ENCODE results near the gene SRF. TPM values are rescaled to one million over a fixed set of nuclear protein-coding genes. Genes with fewer than 3 reads are reported as not detected.
"Not testable (repeated sequence)": the region's sequence is repeated elsewhere in the genome, so short reads cannot be mapped to it uniquely, and the experiment has no call there.

Gene SRF
- 15.7 and 18.0 TPM in 2 replicates for total RNA-seq (2014; rRNA removed; shearing (Covaris generic))

DNA sequence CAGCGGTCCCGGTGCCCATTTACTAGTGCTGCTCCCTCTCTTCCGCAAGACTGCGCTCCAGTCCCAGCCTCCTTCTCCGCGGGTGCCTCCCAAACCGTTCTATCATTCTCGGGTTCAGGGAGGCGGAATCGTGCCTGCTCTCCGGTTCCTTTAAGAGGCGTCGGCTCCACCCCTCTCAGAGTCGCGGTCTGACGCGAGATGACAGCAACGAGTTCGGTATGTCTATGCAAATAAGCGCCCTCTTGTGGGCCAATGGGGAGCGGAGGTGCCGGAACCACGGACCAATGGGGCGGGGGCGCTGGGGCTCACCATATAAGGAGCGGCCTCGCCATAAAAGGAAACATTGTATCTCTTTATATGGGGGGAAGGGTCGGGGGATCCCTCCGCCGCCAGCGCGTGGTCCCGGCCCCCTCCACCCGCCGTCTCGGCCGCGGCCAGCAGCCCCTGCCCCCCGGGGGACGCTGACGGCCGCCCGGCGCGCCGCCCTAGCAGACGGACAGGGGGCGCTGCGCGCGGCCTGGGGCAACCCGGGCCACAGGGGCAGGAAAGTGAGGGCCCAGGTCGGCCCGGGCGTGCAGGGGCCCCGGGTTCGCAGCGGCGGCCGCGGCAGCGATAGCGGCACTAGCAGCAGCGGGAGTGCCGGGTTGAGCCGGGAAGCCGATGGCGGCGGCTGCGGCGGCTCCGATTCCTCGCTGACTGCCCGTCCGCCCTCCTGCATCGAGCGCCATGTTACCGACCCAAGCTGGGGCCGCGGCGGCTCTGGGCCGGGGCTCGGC, at the start of gene SRF:
TSS of gene SRF (plus strand) at position 339 of the 776 bp plus-strand sequence. CDS start at position 727, 388 bp downstream.
- peak; percentile 97 for DNase-seq (ENCODE audit: low spot score)

DNA sequence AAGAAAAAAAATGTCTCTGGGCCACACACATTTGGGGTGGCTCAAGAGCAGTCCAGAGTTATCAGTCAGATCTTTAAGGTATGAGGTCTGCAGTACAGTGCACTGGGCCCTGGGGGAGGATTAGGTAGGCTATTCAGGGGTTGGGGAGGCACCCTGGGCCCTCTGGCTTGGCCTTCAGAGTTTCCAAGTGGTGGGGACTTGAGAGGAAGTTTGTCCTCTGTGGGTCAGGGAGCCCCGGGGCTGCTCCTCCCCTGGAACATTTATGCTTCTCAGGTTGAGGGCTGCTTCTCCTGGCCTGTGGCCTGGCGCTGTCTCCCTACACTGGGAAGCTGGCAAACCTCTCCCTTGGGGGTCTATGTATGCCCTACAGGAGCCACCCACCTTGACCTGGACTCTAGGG, 48.9 kb upstream of the SRF start:
- DNase-seq (ENCODE audit: low spot score): no peak

DNA sequence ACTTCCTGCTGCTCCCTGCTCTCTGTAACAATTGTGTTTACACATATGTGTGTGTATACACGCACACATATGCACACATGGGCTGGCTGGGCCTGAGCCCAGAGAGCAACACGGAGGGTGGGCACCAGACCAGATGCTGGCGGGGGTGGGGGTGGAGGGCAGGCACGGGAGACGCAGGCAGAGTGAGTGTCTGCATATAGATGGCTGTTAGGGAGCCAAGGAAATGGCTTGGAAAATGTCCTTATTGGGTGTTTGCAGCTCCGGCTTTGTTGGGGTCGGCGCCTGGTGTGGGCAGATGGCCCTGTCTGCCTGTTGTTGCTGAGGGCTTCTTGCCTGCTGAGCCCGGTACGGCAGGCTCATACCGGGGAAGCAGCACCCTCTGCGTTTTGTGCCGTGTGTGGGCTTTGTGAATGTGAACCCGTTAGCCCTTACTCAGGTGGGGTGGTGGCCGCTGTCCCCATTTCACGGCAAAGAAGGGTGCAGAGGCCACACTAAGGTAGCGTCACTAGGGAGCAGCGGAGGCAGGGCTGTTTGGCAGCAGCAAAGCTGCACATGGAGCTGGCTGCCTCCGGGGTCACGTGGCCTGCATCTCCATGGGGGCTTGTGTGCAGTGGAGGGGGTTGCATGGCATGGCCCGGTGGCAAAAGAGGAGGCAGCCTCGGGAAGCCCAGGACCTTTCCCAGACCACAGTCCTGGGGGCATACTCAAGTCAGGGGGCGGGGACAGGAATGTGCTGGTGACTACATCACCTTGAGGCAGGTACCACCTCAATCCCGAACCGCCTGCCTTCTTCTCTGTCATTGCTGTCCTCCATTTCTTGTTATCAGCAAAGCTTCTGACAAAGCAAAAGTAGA, 47.4 kb upstream of the SRF start:
- no peak for DNase-seq (ENCODE audit: low spot score)

DNA sequence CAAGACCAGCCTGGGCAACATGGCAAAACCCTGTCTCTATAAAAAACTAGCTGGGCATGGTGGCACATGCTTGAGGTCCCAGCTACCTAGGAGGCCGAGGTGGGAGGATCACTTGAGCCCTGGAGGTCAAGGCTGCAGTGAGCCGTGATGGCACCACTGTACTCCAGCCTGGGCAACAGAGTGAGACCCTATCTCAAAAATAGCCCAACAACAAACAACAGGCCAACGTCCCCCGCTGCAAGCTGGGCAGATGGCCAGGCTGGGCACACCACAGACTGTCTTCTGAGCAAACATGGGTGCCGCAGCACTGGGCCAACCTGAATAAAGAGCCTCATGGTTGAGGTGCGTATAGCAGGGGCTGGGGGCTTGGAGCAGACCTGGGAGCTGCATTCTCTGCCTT, 46.6 kb upstream of the SRF start:
- DNase-seq (ENCODE audit: low spot score): no peak

DNA sequence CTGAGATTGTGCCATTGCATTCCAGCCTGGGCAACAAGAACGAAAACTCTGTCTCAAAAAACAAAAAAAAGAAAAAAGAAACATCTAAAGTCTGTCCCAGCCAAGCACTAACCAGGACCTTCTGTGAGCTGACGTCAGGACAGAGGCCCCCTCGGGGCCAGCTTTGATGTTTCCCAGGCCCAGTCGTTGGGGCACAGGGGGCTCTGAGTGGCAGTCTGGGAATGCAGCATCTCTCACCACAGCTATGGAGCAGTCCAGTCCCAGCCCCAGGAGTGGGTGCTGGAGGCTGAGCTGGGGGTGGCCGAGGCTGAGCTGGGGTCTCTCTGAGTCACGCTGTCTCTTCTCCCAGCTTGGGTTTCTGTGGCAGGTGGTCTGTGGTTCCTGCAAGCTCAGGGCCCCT, 46.0 kb upstream of the SRF start:
- DNase-seq (ENCODE audit: low spot score): no peak

DNA sequence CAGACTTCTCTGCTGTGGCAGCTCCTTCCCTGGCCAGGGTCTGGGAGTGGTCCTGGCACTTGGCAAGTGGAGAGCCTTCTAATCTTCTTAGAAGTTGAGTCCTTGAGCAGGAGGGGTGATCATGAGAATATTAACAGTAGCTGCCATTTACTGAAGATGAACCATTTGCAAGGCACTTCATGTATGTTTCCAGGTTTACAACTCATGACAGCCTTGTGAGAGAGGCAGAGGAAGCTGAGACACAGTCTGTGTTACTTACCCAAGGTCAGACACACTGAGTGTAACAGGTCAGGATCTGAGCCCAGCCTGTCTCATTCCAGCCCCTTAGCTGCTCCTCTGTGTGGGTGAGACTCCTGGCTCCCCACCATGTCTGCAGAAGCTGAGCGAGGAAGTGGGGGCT, 45.5 kb upstream of the SRF start:
- DNase-seq (ENCODE audit: low spot score): no peak

DNA sequence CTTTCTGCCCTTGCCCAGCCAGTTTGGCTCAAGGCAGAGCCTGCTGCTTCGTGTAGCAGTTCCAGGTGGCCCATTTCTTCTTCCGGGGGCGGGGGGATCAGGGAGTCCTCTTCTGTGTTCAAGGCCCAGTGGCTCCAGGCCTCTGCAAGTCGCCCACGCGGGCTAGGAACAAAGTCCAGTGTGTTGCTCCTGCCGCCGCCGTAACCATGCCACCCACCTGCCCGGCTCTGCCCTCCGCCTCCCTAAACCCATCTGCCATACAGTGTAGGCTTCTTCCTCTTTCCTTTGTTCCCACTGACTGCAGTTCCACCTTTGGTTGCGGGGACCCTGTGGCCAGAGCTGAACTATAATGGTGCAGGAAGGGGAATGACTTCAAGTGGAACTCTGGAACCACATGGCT, 43.9 kb upstream of the SRF start:
- DNase-seq (ENCODE audit: low spot score): no peak

DNA sequence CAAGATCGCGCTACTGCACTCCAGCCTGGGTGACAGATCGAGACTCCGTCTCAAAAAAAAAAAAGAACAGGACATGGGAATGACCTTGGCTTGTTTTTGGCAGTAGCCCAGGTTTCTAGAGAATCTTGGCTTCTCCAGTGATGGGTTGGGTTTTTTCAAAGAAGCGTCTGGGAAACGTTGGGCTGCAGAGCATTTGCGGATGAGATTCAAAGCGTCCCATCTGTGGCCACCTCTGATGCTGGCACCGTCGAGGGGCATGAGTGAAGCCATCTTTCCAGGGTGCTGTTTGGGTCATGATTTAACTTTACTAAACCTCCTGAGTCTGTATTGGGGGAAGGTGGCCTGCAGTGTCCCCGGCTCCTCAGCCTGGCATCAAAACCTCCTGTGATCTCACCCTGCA, 43.2 kb upstream of the SRF start:
- DNase-seq (ENCODE audit: low spot score): no peak

DNA sequence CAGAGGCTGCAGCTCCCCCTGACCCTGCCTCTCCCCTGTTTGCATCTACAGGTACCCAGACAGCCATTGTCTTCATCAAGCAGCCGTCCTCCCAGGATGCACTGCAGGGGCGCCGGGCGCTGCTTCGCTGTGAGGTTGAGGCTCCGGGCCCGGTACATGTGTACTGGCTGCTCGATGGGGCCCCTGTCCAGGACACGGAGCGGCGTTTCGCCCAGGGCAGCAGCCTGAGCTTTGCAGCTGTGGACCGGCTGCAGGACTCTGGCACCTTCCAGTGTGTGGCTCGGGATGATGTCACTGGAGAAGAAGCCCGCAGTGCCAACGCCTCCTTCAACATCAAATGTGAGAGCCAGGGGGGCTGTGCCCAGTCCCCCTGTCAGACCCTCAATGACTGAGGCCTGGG, 42.1 kb upstream of the SRF start:
- DNase-seq (ENCODE audit: low spot score): no peak

DNA sequence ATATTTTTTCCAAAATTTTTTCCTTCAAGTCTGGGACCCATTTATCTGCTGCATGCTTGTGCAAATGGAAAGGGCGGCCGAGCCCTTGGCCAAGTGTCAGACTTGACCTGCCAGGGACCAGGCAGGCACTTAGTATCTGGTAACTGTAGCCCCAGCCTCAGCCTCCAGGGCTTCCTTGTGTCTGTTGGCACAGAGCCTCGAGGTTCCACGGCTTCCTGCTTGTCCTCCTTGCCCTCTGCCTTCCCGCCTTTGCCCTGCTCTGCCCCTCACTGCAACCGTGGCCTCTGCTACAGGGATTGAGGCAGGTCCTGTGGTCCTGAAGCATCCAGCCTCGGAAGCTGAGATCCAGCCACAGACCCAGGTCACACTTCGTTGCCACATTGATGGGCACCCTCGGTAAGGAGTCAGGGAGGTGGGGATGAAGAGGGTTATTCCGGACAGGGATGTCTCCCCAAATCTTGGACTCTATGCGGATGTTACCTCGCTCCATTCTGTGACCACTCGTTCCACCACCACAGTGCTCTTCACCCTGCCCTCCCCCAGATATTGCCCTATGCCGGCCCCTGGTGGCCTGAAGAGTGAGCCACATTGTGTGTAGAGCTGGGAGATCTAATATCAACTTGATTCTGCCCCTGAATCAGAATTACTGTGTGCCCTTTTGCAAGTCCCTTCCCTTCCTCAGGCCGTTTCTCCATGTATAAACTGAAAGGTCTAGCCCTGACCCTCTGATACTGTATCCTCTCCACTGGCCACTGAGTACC, 41.5 kb upstream of the SRF start:
- peak; percentile 32 for DNase-seq (ENCODE audit: low spot score)

DNA sequence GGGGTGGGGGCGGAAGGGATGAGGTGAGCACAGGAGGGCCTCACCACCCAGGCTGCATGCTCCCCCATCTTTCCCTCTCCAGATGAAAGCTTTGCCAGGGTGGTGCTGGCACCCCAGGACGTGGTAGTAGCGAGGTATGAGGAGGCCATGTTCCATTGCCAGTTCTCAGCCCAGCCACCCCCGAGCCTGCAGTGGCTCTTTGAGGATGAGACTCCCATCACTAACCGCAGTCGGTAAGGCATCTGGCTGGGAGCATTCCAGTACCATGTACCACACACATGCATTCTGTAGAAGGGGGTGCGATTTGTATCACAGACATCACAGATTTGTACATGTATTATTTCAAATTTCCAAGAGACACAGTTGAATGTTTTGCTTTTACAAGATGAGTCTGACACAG, 40.6 kb upstream of the SRF start:
- DNase-seq (ENCODE audit: low spot score): no peak

DNA sequence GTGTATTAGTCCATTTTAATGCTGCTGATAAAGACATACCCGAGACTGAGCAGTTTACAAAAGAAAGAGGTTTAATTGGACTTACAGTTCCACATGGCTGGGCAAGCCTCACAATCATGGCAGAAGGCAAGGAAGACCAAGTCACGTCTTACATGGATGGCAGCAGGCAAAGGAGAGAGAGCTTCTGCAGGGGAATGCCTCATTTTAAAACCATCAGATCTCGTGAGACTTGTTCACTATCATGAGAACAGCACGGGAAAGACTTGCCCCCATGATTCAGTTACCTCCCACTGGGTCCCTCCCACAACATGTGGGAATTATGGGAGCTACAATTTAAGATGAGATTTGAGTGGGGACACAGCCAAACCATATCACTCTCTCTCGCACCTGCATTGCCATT, 39.7 kb upstream of the SRF start:
- not testable (repeated sequence) for DNase-seq (ENCODE audit: low spot score)

DNA sequence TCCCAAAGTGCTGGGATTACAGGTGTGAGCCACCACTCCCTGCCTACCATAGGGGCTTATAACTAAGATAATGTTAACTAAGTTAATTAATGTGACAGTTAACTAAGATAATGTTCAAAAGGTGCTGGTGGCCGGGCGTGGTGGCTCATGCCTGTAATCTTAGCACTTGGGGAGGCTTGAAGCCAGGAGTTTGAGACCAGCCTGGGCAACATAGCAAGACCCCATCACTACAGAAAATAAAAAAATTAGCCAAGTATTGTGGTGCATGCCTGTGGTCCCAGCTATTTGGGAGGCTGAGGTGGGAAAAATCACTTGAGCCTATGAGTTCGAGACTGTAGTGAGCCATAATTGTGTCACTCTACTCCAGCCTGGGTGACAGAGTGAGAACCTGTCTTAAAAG, 32.8 kb upstream of the SRF start:
- DNase-seq (ENCODE audit: low spot score): no peak

DNA sequence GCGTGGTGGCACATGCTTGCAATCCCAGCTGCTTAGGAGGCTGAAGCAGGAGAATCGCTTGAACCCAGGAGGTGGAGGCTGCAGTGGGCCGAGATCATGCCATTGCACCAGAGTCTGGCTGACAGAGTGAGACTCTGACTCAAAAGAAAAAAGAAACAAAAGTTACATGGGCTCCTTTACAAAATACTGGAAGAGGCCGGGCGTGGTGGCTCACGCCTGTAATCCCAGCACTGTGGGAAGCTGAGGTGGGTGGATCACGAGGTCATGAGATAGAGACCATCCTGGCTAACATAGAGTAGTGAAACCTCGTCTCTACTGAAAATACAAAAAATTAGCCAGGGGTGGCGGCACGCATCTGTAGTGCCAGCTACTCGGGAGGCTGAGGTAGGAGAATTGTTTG, 31.1 kb upstream of the SRF start:
- DNase-seq (ENCODE audit: low spot score): not testable (repeated sequence)

DNA sequence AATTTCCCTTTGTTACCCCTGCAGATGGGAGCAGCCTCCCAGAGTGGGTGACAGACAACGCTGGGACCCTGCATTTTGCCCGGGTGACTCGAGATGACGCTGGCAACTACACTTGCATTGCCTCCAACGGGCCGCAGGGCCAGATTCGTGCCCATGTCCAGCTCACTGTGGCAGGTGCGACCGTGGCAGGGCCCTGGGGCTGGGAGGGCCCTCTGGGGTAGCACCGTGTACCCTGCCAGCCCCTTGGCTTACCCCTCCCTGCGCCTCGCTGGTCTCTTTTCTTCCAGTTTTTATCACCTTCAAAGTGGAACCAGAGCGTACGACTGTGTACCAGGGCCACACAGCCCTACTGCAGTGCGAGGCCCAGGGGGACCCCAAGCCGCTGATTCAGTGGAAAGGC, 29.4 kb upstream of the SRF start:
- no peak for DNase-seq (ENCODE audit: low spot score)

DNA sequence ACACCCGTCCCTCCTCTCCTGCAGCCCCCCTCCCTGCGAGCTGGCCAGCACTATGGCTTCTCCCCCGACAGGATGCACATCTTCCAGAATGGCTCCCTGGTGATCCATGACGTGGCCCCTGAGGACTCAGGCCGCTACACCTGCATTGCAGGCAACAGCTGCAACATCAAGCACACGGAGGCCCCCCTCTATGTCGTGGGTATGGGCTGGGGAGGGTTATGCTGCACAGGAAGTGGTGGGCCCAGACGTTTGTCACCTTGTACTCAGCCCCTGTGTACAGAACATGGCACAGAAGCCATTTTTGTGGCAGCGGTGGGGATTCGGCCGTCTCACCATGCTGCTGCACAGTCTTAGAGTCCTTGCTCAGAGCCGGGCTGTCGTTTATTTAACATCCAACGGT, 29.0 kb upstream of the SRF start:
- no peak for DNase-seq (ENCODE audit: low spot score)

DNA sequence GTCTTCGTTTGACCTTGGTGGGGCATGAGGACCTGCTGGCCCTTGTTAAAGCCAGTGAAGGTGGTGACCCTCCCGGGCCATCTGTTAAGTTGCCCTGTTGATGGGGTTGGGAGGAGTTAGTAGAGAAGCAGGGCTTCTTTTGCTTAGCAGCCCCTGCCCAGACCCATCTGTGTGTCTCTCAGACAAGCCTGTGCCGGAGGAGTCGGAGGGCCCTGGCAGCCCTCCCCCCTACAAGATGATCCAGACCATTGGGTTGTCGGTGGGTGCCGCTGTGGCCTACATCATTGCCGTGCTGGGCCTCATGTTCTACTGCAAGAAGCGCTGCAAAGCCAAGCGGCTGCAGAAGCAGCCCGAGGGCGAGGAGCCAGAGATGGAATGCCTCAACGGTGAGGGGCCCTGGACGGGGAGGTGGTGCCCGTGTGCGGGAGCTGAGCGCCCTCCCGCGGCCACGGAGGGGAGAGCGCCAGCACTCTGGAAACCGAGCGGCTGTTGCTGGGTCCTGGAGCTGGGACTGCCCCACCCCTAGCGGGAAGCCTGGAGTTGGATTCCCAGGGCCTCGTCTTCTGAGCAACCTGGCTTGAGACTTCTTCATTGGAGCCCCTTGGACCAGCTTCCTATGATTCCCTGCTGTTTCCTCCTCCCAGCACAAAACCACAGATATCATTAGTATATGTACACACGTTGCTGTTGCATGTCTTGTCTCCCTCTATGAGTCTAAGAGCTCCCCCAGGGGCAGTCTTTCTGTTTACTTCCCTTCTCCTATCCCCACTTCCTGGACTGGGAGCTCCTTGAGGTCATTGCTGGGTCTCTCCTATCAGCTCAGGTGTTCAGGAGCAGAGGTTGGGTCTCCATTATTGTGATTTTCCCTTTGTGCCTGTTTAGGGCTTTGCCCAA, 27.6 kb upstream of the SRF start:
- peak; percentile 65 for DNase-seq (ENCODE audit: low spot score)

DNA sequence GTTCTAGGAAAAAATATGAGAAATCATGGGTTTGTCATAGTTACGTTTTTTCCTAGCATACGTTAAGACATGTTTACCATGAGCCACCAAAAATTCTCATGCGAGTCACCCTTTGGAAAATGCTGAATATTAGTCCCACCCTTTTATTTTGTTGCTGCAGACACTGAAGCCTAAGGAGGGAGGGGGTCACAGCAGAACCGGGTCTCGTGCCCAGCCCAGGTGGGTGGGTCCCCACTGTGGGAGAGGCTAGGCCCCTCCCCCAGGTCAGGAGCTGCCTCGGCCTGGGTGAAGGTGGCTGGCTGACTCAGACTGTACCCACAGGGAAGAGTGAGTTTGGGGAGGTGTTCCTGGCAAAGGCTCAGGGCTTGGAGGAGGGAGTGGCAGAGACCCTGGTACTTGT, 26.2 kb upstream of the SRF start:
- no peak for DNase-seq (ENCODE audit: low spot score)

DNA sequence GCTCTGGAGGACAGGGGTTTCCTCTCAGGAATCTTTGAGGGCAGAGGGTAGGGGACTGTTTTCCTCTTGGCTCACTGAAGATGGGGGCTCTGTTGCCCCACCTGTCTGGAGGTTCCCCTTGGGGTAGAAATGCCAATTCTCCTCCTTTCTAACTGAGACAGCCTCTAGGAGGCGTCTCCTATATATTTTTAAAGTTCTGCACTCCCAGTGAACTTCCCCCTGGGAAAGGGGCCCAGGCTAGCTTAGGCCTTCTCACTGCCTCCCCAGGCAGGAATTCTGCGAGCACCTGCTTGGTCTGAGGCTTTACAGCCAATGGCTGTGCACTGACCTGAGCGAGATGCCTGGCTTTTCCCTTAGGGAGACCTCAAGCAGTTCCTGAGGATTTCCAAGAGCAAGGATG, 24.8 kb upstream of the SRF start:
- no peak for DNase-seq (ENCODE audit: low spot score)

DNA sequence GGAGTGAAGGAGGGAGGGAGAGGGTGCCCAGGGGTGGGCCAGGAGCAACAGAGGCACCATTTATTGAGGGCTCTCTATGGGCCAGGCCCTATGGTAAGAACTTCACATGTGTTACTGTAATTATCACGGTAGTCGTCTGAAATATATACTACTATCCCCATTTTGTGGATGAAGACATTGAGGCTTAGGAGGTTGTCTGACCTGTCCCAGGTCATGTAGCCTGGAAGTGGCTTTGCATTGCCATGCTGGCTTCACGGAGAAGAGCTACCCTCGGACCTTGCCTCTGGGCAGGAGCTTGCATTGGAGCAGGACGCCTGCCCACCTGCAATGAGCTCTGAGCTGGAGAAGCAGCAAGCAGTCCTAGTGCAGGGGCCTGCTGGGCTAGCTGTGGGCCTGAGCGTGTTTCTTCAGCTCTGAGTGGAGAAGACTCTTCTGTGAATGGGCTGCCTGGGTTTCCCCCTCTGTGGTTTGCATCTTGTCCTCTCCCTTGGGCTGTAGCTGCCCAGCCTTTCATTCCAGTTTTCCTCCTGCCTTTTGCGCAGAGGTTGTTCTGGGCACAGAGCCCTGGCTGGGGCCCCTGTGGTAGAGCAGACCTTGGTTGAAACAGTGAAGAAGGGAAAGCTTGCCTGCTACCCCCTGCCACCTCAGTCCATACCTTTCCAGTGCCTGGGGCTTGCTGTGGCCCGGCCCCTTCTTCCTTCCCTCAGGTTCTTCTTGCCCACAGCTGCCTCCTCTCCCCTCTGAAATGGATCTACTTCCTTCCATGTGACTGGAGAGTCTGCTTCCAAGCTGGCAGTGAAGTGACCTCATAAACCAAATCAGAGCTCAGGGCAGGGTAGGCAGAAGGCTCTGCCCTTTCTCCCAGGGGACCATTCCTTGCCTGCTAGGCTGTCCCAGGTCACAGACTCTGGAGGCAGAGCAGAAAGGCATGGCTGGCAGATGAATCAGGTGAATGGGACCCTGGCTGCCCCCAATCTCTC, 24.1 kb upstream of the SRF start:
- DNase-seq (ENCODE audit: low spot score): no peak

All from A172 (cell line).